ENCODE data around the gene OR2M2. TPM values are rescaled to one million over a fixed set of nuclear protein-coding genes. Genes with fewer than 3 reads are reported as not detected.

OR2M2 gene
- total RNA-seq, 1 experiment from 2014 or later = not detected

DNA sequence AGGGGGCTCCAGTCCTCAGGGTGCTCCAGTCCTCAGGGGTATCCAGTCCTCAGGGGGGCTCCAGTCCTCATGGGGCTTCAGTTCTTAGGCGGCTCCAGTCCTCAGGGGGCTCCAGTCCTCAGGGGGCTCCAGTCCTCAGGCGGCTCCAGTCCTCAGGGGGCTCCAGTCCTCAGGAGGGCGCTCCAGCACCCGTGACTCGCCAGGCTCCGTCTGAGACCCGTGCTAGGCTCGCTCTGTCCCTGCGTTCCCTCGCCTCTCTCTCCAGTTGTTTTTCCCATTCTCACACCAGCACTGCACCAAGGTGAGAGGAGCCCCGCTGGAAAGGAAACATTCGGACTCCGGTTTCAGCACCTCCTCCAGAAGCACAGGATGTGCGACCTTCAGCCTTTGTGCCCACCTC is 9.4 kb upstream of the OR2M2 start:
- H4K20me1 ChIP-seq (ENCODE audit: insufficient read depth) = no peaks in the 10 kb centered on the region
- no peaks in the 10 kb centered on the region for H3K36me3 ChIP-seq (ENCODE audit: control insufficient read depth in 1 of 2, insufficient read depth in 2 of 2, low read length in 2 of 2)
- H3K9me2 ChIP-seq (ENCODE audit: insufficient read depth) = no peaks in the 10 kb centered on the region
- no peak overlapping the region for H3K4me3 ChIP-seq (replicated peaks in 1 of 2; ENCODE audit: low read depth in 1 of 2, low read length in 2 of 2)
- no peak overlapping the region for H2AFZ ChIP-seq (ENCODE audit: low read depth, low read length, poor library complexity, severe bottlenecking)
- no TSS peak for BruUV-seq (replicated peaks)
- ChIA-PET POLR2A (no interaction called here), CTCF (no interaction called here), RAD21 (ENCODE audit: low non-redundant PET in 1 of 2, low total read pairs in 2 of 2, uncharacterized antibody in 2 of 2, unreplicated experiment in 2 of 2) (no interaction called here)
- no peak for TF ChIP-seq SIN3A (IDR thresholded peaks at IDR 0.05; ENCODE audit: low read depth)
- no peak for TF ChIP-seq POLR2AphosphoS5 (IDR thresholded peaks at IDR 0.05; ENCODE audit: low read depth, low read length)
- TF ChIP-seq RAD21 (IDR thresholded peaks at IDR 0.05; ENCODE audit: low read depth) = no peak
- TF ChIP-seq EZH2 (IDR thresholded peaks at IDR 0.05) = no peak
- TF ChIP-seq TCF7L2 (IDR thresholded peaks at IDR 0.05; ENCODE audit: borderline replicate concordance, extremely low read depth, insufficient read depth, insufficient read length) = no peak
- no peak for TF ChIP-seq EZH2phosphoT487 (IDR thresholded peaks at IDR 0.05; ENCODE audit: borderline replicate concordance)
- no peak overlapping the region for H3K27ac ChIP-seq (ENCODE audit: low read depth, low read length)
- H3K9me3 ChIP-seq (ENCODE audit: control insufficient read depth in 1 of 2, insufficient read depth in 1 of 2, low read depth in 1 of 2, low read length in 2 of 2) = no peaks in the 10 kb centered on the region; a peak in 2 of 4 replicates
- intact Hi-C loops (cut with micrococcal nuclease) = no loop called here
- H3K4me1 ChIP-seq (ENCODE audit: control insufficient read depth in 1 of 2, insufficient read depth in 2 of 2, low read length in 2 of 2) = no peaks in the 10 kb centered on the region
- DNase-seq (ENCODE audit: low read depth, low spot score) = no peak
- H3K9ac ChIP-seq (ENCODE audit: low read length) = no peak overlapping the region
- ATAC-seq = no peak
- H3K4me2 ChIP-seq (ENCODE audit: low read length) = no peak overlapping the region
- no peaks in the 10 kb centered on the region for H3K79me2 ChIP-seq (ENCODE audit: insufficient read depth, low read length)
- H3K27me3 ChIP-seq (ENCODE audit: insufficient read depth, low read length) = no peaks in the 10 kb centered on the region

DNA sequence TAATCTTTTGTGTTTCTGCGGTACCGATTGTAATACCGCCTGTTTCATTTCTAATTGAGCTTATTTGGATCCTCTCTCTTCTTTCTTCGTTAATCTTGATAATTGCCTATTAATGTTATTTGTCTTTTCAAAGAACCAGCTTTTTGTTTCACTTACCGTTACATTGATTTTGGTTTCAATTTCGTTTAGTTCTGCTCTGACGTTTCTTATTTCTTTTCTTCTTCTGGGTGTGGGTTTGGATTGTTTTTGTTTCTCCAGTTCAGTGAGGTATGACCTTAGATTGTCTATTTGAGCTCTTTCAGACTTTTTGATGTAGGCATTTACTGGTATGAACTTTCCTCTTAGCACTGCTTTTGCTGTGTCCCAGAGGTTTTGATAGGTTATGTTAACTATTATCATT is 9.4 kb downstream of the OR2M2 start:
- Histone ChIP-seq H2AFZ (ENCODE audit: low read depth, low read length, poor library complexity, severe bottlenecking) (no peak overlapping the region), H4K20me1 (ENCODE audit: insufficient read depth) (no peaks in the 10 kb centered on the region), H3K27me3 (ENCODE audit: insufficient read depth, low read length) (no peaks in the 10 kb centered on the region), H3K4me3 (replicated peaks in 1 of 2; ENCODE audit: low read depth in 1 of 2, low read length in 2 of 2) (no peak overlapping the region), H3K9me2 (ENCODE audit: insufficient read depth) (no peaks in the 10 kb centered on the region), H3K9ac (ENCODE audit: low read length) (no peak overlapping the region), H3K27ac (ENCODE audit: low read depth, low read length) (no peak overlapping the region), H3K36me3 (ENCODE audit: control insufficient read depth in 1 of 2, insufficient read depth in 2 of 2, low read length in 2 of 2) (no peaks in the 10 kb centered on the region), H3K4me2 (ENCODE audit: low read length) (no peak overlapping the region), H3K4me1 (ENCODE audit: control insufficient read depth in 1 of 2, insufficient read depth in 2 of 2, low read length in 2 of 2) (no peaks in the 10 kb centered on the region), H3K79me2 (ENCODE audit: insufficient read depth, low read length) (no peaks in the 10 kb centered on the region), H3K9me3 (ENCODE audit: control insufficient read depth in 1 of 2, insufficient read depth in 1 of 2, low read depth in 1 of 2, low read length in 2 of 2) (peaks cover 0 to 3% of the 10 kb centered on the region in 2 experiments; a peak in 2 of 4 replicates)
- ATAC-seq = no peak
- ChIA-PET CTCF (no interaction called here), RAD21 (ENCODE audit: low non-redundant PET in 1 of 2, low total read pairs in 2 of 2, uncharacterized antibody in 2 of 2, unreplicated experiment in 2 of 2) (no interaction called here), POLR2A (no interaction called here)
- TF ChIP-seq POLR2AphosphoS5 (IDR thresholded peaks at IDR 0.05; ENCODE audit: low read depth, low read length) = no peak
- no peak for TF ChIP-seq ATF3 (IDR thresholded peaks at IDR 0.05)
- TF ChIP-seq EZH2 (IDR thresholded peaks at IDR 0.05) = no peak
- TF ChIP-seq EGR1 (IDR thresholded peaks at IDR 0.05; ENCODE audit: low read depth) = no peak
- intact Hi-C loops (cut with micrococcal nuclease) = no loop called here
- no peak for DNase-seq (ENCODE audit: low read depth, low spot score)
- BruUV-seq (replicated peaks) = no TSS peak
